ENCODE data around the gene WSCD1.

- TF ChIP-seq CTCF (IDR thresholded peaks at IDR 0.05), result no peak
- TF ChIP-seq POLR2A (IDR thresholded peaks at IDR 0.05), result no peak
Observed at GRCh38 chr17:6163612-6164333, 93.6 kb downstream of the WSCD1 start.

Data from adrenal gland (tissue), 5 donors.